Tibial nerve (tissue), 4 donors: ENCODE results near the gene GASK1A. TPM values are rescaled to one million over a fixed set of nuclear protein-coding genes. Genes with fewer than 3 reads are reported as not detected.
"Not testable (repeated sequence)": the region's sequence is repeated elsewhere in the genome, so short reads cannot be mapped to it uniquely, and the experiment has no call there.

ENCODE experiments used
- DNase-seq, 2 donors: peaks; one replicate each; pipeline ENCODE4 v3.0.0-alpha.2; 2019; ENCODE audit warnings: low spot score in 2 of 2
- H3K27ac ChIP-seq, 4 donors: fragments of 200-600 bp; sonication (generic) in 3 of 4; one replicate each; pipeline ENCODE4 v1.5.1; 2017 to 2019; ENCODE audit warnings: mild to moderate bottlenecking in 1 of 4
- H3K27me3 ChIP-seq, 2 donors: fragments of 200-600 bp; sonication (generic) in 1 of 2; one replicate each; pipeline versions ENCODE4 v1.5.1 to v1.6.0; 2017 to 2019
- H3K36me3 ChIP-seq, 3 donors: fragments of 200-600 bp; sonication (generic); one replicate each; pipeline ENCODE4 v1.5.1; 2018 to 2019
- H3K4me1 ChIP-seq, 4 donors: fragments of 200-600 bp; sonication (generic) in 3 of 4; one replicate each; pipeline ENCODE4 v1.5.1; 2017 to 2019
- H3K4me3 ChIP-seq, 4 donors: fragments of 200-600 bp; sonication (generic) in 3 of 4; one replicate each; pipeline ENCODE4 v1.5.1; 2017 to 2019; ENCODE audit warnings: mild to moderate bottlenecking in 1 of 4, moderate library complexity in 1 of 4
- H3K9me3 ChIP-seq, 4 donors: fragments of 200-600 bp; sonication (generic) in 3 of 4; one replicate each; pipeline ENCODE4 v1.5.1; 2017 to 2019
- EP300 ChIP-seq, 2 donors: sonication (generic); formaldehyde crosslinking; IDR thresholded peaks; one replicate each; pipeline ENCODE4 v1.6.1; 2017; ENCODE audit warnings: antibody characterized with exemption in 2 of 2, mild to moderate bottlenecking in 1 of 2
- POLR2A ChIP-seq, 2 donors: fragments of 450-650 bp; IDR thresholded peaks; one replicate each; pipeline ENCODE4 v1.6.1; 2017; ENCODE audit warnings: antibody characterized with exemption in 2 of 2, mild to moderate bottlenecking in 2 of 2, moderate library complexity in 2 of 2
- WGBS, 2 donors: methylation state at CpG; one replicate each; pipeline ENCODE4 v1.1.5; 2018; 5-methylcytosine and 5-hydroxymethylcytosine counted together
- total RNA-seq, 4 donors: library from RNA; depleted of rRNA; stranded (reverse); fragments of >200 nt; gene quantifications; one replicate each; pipeline ENCODE4 v1.1.0, GENCODE V29; 2016
- TF ChIP-seq, protein P1 (sequence below), 5 experiments: fragments of 200-600 bp in 3 of 5; fragments of 450-650 bp in 2 of 5; sonication (generic) in 3 of 5; IDR thresholded peaks; one replicate each; pipeline ENCODE4 v1.5.1; 2016 to 2019; ENCODE audit warnings: antibody characterized with exemption in 5 of 5, mild to moderate bottlenecking in 3 of 5, moderate library complexity in 2 of 5

Gene GASK1A
- total RNA-seq, 4 donors from 2014 or later = 43.0 to 70.6 (median 49.5) TPM

DNA sequence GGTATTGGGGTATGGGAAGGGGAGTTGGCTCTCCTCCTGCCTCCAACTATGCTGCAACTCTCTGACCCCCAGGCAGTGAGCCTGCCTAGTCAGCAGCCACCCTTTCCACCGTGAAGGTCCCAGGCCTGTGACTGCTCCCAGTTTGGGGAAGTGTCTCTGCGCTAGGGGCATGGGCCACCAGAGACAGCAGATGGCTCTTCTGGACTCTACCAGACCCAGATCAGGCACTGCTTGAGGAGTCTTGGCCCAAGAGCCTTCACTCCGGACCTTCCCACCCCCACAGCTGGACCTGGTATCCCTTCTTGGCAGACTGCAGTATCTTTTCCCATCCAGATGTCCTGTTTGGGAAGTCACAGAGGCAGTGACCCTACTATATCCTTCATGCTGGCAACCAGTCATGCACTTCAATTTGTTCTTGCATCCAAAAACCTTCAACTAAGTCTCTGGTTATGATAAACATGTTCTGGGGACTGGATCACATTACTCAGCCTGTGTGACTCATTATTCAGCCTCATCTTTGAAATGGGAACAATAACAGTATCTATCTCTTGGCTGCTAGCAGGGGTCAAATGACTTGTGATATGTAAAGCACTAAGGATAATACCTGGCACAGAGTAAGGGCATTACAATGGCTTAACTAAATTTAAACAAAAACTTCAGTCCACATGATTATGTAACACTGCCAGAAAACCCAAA is 64.1 kb downstream of the GASK1A start:
- no peak for DNase-seq
- Histone ChIP-seq H3K4me1 (no peaks in the 10 kb centered on the region), H3K27me3 (no peaks in the 10 kb centered on the region), H3K9me3 (peaks cover 0 to 34% (median 3%) of the 10 kb centered on the region in 4 donors), H3K27ac (no peak overlapping the region), H3K36me3 (peaks cover 0 to 18% (median 0%) of the 10 kb centered on the region in 3 donors), H3K4me3 (no peak overlapping the region)
- TF ChIP-seq POLR2A (IDR thresholded peaks at IDR 0.05) (no peak), EP300 (IDR thresholded peaks at IDR 0.05) (no peak)
- TF ChIP-seq, protein P1, sequence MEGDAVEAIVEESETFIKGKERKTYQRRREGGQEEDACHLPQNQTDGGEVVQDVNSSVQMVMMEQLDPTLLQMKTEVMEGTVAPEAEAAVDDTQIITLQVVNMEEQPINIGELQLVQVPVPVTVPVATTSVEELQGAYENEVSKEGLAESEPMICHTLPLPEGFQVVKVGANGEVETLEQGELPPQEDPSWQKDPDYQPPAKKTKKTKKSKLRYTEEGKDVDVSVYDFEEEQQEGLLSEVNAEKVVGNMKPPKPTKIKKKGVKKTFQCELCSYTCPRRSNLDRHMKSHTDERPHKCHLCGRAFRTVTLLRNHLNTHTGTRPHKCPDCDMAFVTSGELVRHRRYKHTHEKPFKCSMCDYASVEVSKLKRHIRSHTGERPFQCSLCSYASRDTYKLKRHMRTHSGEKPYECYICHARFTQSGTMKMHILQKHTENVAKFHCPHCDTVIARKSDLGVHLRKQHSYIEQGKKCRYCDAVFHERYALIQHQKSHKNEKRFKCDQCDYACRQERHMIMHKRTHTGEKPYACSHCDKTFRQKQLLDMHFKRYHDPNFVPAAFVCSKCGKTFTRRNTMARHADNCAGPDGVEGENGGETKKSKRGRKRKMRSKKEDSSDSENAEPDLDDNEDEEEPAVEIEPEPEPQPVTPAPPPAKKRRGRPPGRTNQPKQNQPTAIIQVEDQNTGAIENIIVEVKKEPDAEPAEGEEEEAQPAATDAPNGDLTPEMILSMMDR (IDR thresholded peaks at IDR 0.05) = no peak
- WGBS, 2 donors = 82 to 87% methylated on average over 3 of the region's 3 CpGs

DNA sequence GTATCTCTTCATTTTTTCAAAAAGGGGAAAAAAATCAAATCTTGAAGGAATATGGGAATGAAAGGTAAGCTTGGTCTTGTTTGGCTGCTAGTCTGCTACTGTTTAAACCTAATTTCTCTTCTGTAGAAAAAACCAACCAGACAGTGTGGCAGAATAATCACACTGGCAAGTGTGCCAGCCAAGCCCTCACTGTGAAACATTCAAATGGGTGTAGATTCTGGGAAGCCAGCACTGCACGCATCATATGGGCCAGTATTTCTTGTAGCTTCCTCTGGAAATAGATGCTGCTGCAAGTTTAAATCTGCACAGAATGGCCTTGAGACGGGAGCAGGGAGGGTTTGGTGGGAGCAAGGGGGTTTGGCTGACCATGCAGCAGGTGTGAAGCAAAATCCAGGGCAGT is 64.7 kb downstream of the GASK1A start:
- 81 to 86% methylated on average over 2 of the region's 2 CpGs for WGBS, 2 donors
- TF ChIP-seq POLR2A (IDR thresholded peaks at IDR 0.05) (no peak), EP300 (IDR thresholded peaks at IDR 0.05) (no peak)
- TF ChIP-seq, protein P1 (IDR thresholded peaks at IDR 0.05) = no peak
- no peak overlapping the region for H3K27ac ChIP-seq
- no peak overlapping the region for H3K4me3 ChIP-seq
- H3K27me3 ChIP-seq = no peaks in the 10 kb centered on the region
- no peak for DNase-seq
- no peaks in the 10 kb centered on the region for H3K4me1 ChIP-seq
- H3K9me3 ChIP-seq = peaks cover 0 to 40% (median 5%) of the 10 kb centered on the region in 4 donors
- peaks cover 0 to 24% (median 0%) of the 10 kb centered on the region in 3 donors for H3K36me3 ChIP-seq

DNA sequence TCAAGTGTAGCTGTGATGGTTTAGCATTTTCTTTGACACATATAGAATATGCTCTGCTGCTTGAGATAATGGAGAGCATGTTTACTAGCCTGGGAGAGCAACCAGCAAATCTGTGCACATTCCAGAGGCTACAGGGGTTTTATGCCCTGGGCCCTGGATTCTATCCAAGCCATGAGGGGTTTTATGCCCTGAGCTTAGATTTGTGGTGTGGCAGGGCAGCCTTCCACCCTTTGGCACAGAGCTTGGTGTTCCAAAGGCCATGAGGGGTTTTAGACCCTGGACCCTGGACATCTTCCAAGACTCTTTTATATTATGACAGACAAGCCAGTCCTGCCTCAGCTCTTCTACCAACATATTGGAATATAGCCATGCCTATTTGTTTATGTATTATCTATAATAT is 66.0 kb downstream of the GASK1A start:
- not testable (repeated sequence) for H3K4me3 ChIP-seq, H3K4me1 ChIP-seq, DNase-seq, H3K27ac ChIP-seq, H3K27me3 ChIP-seq
- Histone ChIP-seq H3K9me3 (peaks cover 0 to 53% (median 10%) of the 10 kb centered on the region in 4 donors), H3K36me3 (peaks cover 0 to 26% (median 0%) of the 10 kb centered on the region in 3 donors)

DNA sequence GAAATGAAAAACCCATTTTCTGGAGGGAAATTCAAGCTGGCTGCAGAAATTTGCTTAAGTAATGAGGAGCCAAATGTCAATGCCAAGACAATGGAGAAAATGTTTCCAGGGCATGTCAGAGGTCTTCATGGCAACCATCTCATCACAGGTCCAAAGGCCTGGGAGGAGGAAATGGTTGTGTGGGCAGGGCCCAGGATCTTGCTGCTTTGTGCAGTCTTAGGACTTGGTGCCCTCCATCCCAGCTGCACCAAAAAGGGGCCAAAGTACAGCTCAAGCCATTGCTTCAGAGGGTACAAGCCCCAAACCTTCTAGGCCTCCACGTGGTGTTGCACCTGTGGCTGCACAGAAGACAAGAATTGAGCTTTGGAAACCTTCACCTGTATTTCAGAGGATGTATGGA is 67.5 kb downstream of the GASK1A start:
- DNase-seq = peak in 1 of 2 donors; percentile 1
- 38 to 69% methylated on average over 1 of the region's 1 CpG for WGBS, 2 donors
- H3K36me3 ChIP-seq = peaks cover 0 to 26% (median 0%) of the 10 kb centered on the region in 3 donors
- H3K4me3 ChIP-seq = no peak overlapping the region
- TF ChIP-seq, protein P1 (IDR thresholded peaks at IDR 0.05) = no peak
- TF ChIP-seq POLR2A (IDR thresholded peaks at IDR 0.05) (no peak), EP300 (IDR thresholded peaks at IDR 0.05) (no peak)
- no peak overlapping the region for H3K27ac ChIP-seq
- peaks cover 0 to 68% (median 17%) of the 10 kb centered on the region in 4 donors for H3K9me3 ChIP-seq
- H3K4me1 ChIP-seq = no peaks in the 10 kb centered on the region
- no peaks in the 10 kb centered on the region for H3K27me3 ChIP-seq

DNA sequence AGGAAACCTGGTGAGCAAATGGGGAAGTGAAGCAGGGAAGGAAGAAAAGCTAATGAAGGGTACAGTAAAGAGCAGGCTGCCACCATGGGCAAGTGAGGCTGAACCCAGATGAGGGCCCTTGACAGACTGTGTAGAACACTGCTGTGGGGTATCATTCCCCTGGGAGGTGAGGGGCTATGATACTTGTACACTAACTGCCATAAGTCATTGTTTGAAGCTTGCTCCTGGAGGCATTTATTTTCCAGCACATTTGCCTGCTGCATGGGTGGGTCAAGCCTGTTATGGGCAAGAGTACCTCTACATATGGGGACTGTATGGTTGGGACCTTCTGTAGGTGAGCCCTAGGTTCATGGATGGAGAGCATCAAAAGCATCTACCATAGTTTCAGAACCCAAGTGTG is 69.4 kb downstream of the GASK1A start:
- peak in 1 of 2 donors; percentile 0 for DNase-seq
- H3K4me3 ChIP-seq = no peak overlapping the region
- no peaks in the 10 kb centered on the region for H3K4me1 ChIP-seq
- no peaks in the 10 kb centered on the region for H3K27me3 ChIP-seq
- no peak overlapping the region for H3K27ac ChIP-seq
- TF ChIP-seq POLR2A (IDR thresholded peaks at IDR 0.05) (no peak), EP300 (IDR thresholded peaks at IDR 0.05) (no peak)
- TF ChIP-seq, protein P1 (IDR thresholded peaks at IDR 0.05) = no peak
- peaks cover 0 to 21% (median 0%) of the 10 kb centered on the region in 3 donors for H3K36me3 ChIP-seq
- H3K9me3 ChIP-seq = peaks cover 0 to 79% (median 17%) of the 10 kb centered on the region in 4 donors
